NCI-H460 (cell line): ENCODE results near the gene GPX4. TPM values are rescaled to one million over a fixed set of nuclear protein-coding genes. Genes with fewer than 3 reads are reported as not detected.

Experiments
- DNase-seq: peaks from one replicate; pipeline ENCODE4 v3.0.0-alpha.2; 2016; ENCODE audit warnings: low read depth; ENCODE audit errors: extremely low read depth
- total RNA-seq: library from RNA; depleted of rRNA; stranded (reverse); fragments of >200 nt; shearing (Covaris generic); gene quantifications from 2 replicates; pipeline ENCODE4 v1.2.3, GENCODE V29; 2014; rRNA removed

Gene GPX4
- total RNA-seq, 1 experiment from 2014 or later, result 219 TPM

- no peak for DNase-seq
Observed at GRCh38 chr19:1146858-1147780, 43.3 kb downstream of the GPX4 start.

DNA sequence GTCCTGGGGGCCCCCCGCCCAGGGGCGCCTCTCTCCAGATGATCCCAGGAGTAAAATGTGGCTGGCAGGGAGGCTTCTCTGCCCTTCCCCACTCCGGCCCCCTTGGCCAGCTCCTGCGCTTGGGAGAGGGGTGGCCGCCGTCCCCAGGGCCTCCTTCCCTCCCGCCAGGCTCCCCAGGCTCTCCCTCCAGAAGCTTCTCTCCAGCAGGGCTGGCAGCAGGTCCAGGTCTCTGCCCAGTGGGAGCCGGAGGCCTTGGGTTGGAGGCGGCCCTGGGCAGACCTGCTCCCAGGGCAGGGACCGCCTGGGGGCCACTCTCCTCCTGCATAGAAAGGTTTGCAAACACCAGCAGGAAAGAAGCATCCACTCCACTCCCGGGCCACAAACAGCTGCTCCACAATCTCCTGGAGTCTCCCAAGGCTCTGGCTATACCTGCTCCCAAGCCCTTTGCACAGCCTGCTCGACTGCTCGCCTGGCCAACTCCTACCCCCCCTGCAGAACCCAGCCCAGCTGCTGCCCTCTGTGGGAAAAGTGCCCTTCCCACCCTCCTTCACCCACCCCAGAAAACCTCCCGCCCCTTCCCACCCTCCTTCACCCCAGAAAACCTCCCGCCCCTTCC lies 44.2 kb downstream of the GPX4 start:
- no peak for DNase-seq

DNA sequence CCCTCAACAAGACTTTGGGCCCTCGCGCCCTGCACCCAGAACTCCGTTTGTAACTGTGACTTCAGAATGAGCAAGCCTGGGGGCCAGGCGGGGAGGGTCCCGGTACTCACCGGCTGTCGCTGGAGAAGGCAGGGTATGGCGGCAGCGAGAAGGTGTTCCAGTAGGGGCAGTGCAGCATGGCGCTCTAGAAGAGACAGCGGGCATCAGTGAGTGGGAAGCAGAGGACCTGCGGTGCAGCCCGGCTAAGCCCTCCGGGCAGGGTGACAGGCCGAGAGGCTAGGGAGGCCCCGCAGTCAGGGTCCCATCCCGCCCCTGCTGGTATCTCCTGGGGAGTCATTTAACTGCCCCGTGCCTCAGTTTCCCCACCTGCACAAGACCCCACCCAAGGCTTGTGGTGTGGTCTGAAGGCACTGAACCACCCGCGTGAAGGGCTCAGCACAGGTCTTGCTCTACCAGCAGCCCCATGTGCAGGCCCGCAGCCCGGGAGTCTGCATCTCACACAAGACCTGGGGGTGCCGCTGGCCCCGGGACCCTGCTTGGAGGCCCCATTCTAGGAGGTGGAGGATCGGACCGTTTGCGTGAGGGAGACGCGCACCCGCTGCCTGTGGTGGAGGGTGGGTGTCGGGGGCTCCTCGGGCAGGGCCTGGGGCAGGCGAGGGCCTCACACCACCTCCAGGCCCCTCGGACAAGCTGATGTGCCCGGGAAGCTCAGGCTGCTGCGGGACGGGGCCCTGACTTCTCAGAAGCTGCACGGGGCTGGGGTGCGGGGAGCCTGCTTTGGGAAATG lies 45.7 kb downstream of the GPX4 start:
- DNase-seq, result no peak

GRCh38 chr19:1150333-1151036 lies 46.7 kb downstream of the GPX4 start:
- no peak for DNase-seq

DNA sequence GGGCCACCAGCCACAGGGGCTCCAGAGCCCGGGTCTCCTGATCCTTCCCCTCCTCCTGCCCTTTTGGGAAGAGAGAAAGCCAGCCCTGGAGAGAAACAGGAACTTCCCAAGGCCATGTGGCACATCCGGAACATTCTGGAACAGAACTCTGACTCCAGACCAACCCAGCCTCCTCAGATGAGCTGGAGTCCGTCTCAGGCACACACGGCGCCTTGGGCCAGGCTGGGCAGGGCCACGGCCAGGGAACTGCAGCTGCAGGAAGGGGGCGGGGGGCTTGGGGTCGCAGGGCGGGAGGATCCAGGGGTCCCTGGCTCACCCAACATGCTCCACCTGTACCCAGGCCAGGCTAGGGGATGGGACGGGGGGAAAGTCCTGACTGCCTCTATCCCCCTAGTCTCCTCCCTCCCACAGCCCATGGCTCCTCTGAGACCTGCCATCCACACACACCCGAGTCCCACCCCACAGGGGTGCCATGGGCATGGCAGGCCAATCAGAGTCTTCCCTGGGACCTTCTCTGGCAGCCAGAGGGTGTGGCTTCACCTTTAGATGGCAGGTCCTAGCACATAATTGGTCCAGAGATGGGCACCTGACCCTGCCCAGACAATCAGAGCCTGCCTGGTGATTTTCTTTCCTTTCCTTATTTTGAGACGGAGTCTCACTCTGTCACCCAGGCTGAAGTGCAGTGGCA lies 47.4 kb downstream of the GPX4 start:
- no peak for DNase-seq

DNA sequence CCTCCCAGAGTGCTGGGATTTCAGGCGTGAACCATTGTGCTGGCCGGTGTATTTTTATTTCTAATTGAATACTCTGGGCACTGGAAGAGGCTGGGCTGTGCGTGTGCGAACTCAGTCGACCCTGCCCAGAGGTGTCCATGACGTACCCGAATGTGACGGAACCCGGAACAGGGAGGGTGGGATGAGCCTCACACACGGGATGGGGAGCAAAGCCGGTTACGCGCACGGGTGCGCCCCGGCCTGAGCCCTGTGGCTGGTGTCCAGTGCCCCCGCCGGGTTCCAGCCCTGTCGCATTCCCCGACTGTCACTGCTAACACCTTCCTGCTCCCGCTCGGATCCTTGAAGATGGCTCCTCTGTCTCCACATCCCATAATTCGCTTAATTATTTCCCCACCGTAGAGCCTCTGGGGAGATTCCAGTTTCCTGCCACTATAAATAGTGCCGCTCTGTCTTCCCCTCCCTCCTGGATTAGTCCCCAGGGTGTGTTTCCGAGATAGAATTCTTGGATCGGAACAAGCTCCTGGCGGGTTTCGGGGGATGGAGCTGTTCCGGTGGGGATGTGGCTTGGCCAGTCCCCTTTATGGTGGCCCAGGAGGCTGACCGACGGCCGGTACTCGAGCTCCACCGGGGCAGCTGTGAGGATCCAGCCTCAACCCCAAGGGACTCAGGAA lies 48.3 kb downstream of the GPX4 start:
- no peak for DNase-seq

- no peak for DNase-seq
Observed at GRCh38 chr19:1153891-1154730, 50.3 kb downstream of the GPX4 start.

DNA sequence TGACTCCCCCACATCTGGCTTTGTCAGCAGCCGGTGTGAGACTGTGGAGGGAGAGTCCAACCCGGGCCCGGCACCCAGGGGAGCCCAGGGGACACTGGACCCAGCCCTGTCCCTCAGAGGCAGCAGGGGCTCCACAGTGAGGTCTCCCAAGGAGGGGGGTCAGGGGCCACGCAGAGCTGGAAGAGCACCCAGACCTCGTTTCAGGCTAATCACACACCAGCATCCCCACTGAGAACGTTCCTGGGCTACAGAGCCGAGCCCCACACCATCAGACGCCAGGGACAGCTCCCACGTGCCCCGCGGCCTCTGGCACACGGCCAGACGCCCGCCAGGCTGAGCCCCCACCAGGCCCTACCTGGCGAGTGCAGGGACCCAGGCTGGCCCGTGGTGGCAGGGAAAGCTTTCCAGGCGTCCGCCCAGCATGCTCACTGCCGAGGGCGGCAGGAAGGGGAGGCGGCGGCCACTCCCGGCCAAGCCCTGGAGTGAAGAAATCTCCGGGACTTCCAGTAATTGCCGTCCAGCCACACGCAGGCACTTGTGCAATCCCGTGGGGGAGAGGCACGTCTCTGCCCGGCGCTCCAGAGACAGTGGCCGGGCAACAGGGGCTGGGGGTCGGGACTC lies 51.0 kb downstream of the GPX4 start:
- peak; percentile 67 for DNase-seq

DNA sequence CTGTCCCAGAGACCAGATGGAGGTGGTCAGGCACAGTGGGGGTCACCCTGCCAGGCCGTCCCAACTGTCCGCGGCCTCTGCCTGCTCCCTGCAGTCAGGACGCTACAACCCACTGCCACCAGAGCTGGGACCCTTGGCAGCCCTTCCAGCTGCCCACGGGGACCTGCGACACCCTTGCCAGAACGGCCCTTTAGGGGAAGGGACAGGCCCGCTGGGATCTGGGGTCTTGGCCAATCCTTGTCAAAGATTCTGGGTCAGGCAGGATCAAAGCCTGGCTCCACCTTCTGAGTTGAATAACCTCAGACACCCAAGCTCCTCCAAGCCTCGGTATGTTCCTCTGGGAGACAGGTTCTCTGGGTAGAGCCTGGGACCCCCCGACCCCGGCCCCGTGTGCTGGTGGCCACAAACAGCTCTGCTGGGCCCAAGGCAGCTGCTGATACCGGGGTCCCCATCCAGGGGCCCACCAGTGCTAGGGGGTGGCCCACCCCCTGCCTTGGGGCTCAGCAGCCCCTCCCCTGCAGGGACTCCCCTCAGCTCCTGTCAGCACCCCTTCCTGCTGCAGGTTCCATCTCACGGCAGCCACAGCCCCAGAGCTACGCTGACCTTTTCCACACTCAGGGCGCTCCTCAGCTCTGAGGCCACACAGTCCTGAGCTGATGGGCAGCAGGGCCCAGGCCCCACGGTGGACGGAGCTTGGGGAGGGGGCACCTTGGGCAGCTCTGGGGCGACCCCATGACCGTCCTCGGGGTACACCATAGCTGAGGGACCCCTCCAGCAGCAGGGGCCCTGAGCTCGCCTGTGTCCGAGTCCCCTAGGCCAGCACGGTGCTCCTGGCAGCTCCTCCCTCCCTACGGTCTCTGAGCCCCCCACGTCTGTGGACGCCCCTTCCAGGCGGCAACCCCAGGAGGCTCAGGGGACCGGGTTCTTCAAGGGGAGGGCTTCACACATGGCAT lies 51.8 kb downstream of the GPX4 start:
- no peak for DNase-seq

Other genes with a start within 250 kb of the GPX4 start
- gene CFD, start 244.3 kb upstream of the GPX4 start, total RNA-seq, result 9.2 and 14.1 TPM in 2 replicates
- gene MED16, start 210.8 kb upstream of the GPX4 start, total RNA-seq, result 10.3 and 12.3 TPM in 2 replicates
- not detected in 2 replicates for gene RNU6-9, start 210.5 kb upstream of the GPX4 start, total RNA-seq
- gene R3HDM4, start 190.8 kb upstream of the GPX4 start, total RNA-seq, result 28.6 and 35.1 TPM in 2 replicates
- not detected in 2 replicates for gene KISS1R, start 186.7 kb upstream of the GPX4 start, total RNA-seq
- 4.9 and 5.4 TPM in 2 replicates for gene ARID3A, start 178.0 kb upstream of the GPX4 start, total RNA-seq
- gene WDR18, start 119.6 kb upstream of the GPX4 start, total RNA-seq, result 54.0 and 59.4 TPM in 2 replicates
- gene GRIN3B, start 103.6 kb upstream of the GPX4 start, total RNA-seq, result not detected in 2 replicates
- 89.3 and 95.8 TPM in 2 replicates for gene TMEM259, start 82.9 kb upstream of the GPX4 start, total RNA-seq
- gene RNU6-2, start 82.5 kb upstream of the GPX4 start, total RNA-seq, result not detected in 2 replicates
- 22.2 and 27.5 TPM in 2 replicates for gene CNN2, start 77.4 kb upstream of the GPX4 start, total RNA-seq
- gene ABCA7, start 63.9 kb upstream of the GPX4 start, total RNA-seq, result 14.0 and 20.0 TPM in 2 replicates
- gene ARHGAP45, start 36.8 kb upstream of the GPX4 start, total RNA-seq, result 0.92 and 2.5 TPM in 2 replicates
- gene POLR2E, start 8.6 kb upstream of the GPX4 start, total RNA-seq, result 102 and 108 TPM in 2 replicates
- 27.7 and 28.0 TPM in 2 replicates for gene SBNO2, start 70.3 kb downstream of the GPX4 start, total RNA-seq
- gene STK11, start 101.8 kb downstream of the GPX4 start, total RNA-seq, result 25.5 and 28.7 TPM in 2 replicates
- gene CBARP, start 134.0 kb downstream of the GPX4 start, total RNA-seq, result 1.8 and 3.1 TPM in 2 replicates
- 37.2 and 37.8 TPM in 2 replicates for gene ATP5F1D, start 137.8 kb downstream of the GPX4 start, total RNA-seq
- gene MIDN, start 144.6 kb downstream of the GPX4 start, total RNA-seq, result 16.5 and 21.4 TPM in 2 replicates
- 134 and 148 TPM in 2 replicates for gene CIRBP, start 165.3 kb downstream of the GPX4 start, total RNA-seq
- gene FAM174C, start 171.5 kb downstream of the GPX4 start, total RNA-seq, result 42.7 and 59.3 TPM in 2 replicates
- gene EFNA2, start 181.9 kb downstream of the GPX4 start, total RNA-seq, result 0.62 TPM in 1 of 2 replicates, not detected in the other